Choroid plexus epithelial cell (primary cell): ENCODE results near the gene TMED1.

Source experiments
- DNase-seq: peaks from one replicate; pipeline ENCODE4 v3.0.0-alpha.2; 2010; ENCODE audit warnings: low read depth
- H3K4me3 ChIP-seq: 2 replicates; pipeline ENCODE4 v1.5.1; 2011; ENCODE audit warnings: low read depth, mild to moderate bottlenecking, control low read depth, low read length, moderate library complexity
- TF ChIP-seq, protein P1 (sequence below): conservative IDR thresholded peaks from 2 replicates; pipeline ENCODE4 v1.5.1; 2011; ENCODE audit warnings: low read depth, mild to moderate bottlenecking, control low read depth, inconsistent platforms, low read length, moderate library complexity

Gene TMED1

DNA sequence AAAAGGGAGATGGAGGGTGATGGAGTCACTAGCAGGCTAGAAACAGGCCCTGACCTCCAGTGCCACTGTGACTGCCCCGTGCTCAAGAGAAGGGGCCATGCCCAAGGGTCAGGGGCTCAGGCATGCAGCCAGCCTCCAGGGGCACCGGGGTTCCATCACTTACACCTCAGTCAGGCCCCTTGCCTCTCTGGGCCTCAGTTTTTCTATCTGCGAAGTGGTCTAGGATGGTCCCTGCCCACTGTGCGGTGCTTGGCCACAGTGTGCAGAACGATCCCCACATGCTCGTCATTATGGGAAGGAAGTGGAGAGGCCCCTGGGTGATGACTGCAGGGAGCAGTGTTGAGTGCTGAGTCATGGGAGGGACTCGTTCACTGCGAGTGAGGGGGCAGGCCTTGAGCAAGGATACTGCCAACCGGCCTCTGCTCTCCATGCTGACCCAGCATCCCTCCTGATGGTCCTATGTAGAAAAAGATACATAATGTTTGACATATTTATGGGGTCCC, 23.1 kb downstream of the TMED1 start:
- TF ChIP-seq, protein P1, sequence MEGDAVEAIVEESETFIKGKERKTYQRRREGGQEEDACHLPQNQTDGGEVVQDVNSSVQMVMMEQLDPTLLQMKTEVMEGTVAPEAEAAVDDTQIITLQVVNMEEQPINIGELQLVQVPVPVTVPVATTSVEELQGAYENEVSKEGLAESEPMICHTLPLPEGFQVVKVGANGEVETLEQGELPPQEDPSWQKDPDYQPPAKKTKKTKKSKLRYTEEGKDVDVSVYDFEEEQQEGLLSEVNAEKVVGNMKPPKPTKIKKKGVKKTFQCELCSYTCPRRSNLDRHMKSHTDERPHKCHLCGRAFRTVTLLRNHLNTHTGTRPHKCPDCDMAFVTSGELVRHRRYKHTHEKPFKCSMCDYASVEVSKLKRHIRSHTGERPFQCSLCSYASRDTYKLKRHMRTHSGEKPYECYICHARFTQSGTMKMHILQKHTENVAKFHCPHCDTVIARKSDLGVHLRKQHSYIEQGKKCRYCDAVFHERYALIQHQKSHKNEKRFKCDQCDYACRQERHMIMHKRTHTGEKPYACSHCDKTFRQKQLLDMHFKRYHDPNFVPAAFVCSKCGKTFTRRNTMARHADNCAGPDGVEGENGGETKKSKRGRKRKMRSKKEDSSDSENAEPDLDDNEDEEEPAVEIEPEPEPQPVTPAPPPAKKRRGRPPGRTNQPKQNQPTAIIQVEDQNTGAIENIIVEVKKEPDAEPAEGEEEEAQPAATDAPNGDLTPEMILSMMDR, result peak; percentile 29
- peak; percentile 96 for DNase-seq
- no peak overlapping the region for H3K4me3 ChIP-seq

DNA sequence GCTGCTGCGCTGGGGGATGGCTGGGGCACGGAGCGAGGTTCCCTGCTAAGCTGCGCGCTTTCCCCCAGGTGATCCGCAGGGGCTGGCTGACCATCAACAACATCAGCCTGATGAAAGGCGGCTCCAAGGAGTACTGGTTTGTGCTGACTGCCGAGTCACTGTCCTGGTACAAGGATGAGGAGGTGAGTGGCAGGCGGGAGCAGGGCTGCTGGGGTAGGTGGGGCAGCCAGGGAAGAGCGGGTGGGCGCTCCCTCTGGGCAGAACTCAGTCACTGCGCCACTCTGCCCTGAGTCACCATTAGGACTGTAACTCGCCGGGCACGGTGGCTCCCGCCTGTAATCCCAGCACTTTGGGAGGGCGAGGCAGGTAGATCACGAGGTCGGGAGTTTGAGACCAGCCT, 23.8 kb downstream of the TMED1 start:
- TF ChIP-seq, protein P1, result no peak
- no peak for DNase-seq
- H3K4me3 ChIP-seq, result no peak overlapping the region

DNA sequence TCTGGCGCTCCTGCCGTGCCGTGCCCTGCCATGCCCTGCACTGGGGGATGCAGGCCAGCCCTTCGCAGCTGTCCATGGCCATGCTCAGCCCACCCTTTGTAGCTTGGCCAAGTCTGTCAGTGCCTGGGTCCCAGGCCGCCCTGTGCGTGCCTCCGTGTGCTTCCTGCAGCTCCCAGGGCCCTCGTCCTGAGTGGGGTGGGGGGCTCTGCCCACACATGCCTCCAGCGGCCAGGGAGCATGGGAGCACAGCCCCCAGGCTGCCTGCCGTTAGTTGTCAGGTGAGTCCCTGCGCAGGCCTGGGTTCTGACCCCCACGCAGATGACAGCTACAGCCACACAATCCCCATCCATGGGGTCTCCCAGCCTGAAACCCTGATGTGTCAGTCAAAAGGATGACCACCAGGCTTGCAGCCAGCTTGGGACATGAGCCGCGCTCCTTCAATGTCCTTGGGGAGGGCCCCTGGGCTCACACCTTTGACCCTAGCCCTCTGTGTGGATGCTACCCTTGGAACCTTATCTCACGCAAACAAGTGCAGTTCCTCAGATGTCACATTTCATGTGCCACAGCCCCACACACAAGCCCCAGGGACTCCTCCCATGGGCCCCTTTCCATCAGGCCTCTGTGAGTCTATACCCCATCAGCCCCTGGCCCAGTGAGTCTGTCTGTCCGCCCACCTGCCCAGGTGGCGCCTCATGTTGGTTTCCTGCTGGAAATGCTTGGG, 24.5 kb downstream of the TMED1 start:
- DNase-seq, result no peak
- TF ChIP-seq, protein P1, result no peak

DNA sequence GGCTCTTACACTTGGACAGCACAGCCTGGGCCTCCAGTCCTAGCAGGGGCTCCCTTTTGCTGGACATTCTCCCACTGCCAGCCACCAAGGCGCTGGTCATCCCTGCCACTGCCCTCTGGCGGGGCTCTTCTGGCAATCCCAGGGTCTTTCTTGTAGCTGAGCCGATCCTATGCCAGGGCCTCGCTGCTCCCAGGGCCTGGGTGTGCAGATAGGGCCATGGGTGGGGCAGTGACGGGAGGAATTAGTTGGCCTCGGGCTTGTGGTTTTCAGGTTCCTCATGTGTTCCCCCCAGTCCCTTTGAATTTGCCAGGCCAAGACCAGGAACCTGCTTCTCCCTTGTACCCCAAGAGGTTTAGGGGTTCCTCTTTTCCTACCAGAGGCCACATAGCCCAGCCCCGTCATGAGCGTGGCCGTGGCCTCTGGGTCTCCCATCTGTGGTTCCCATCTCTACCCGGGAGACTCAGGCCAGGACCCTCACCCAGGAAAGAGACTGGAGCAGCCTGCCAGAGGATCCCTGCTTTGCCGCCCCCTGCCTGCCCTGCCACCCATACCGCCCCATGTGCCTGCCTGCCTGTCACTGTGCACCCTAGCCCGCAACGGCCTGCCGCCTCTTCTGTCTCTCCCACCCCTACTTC, 26.2 kb downstream of the TMED1 start:
- TF ChIP-seq, protein P1, result no peak
- H3K4me3 ChIP-seq, result no peak overlapping the region
- DNase-seq, result no peak

More for the DNA sequence above, 24.5 kb downstream of the TMED1 start:
- no peak overlapping the region for H3K4me3 ChIP-seq

DNA sequence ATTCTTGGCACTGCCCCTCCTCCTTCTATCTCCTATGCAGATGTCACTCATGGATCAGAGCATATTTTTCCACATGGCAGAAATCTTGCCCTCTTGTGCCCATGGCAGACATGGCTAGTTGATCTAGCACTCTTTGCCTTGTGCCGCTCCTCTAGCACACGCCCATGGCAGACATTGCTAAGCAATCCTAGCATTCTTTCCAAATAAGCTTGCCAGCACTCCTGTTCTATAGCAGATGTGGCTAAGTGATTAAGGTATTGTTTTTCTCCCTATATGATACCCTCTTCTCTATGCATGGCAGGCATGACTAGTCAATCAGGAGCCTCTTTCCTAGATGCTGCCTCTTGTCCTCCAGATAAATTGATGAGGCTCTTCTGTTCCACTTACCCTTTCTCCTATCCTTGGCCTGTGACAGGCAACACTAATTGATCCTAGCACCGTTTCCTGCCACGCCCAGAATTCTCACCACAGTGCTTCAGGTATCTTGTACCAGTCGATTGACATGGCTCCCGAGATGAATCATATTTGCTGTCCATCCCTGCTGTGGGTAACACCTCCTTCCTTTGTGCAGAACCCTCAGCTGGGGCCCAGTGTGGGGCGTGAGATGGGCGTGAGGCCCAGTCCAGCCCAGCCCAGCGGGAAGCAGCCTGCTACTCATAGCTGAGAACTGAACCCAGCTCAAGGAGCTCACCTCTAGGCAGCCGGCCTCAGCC, 26.9 kb downstream of the TMED1 start:
- TF ChIP-seq, protein P1, result no peak
- no peak overlapping the region for H3K4me3 ChIP-seq
- peak; percentile 95 for DNase-seq

DNA sequence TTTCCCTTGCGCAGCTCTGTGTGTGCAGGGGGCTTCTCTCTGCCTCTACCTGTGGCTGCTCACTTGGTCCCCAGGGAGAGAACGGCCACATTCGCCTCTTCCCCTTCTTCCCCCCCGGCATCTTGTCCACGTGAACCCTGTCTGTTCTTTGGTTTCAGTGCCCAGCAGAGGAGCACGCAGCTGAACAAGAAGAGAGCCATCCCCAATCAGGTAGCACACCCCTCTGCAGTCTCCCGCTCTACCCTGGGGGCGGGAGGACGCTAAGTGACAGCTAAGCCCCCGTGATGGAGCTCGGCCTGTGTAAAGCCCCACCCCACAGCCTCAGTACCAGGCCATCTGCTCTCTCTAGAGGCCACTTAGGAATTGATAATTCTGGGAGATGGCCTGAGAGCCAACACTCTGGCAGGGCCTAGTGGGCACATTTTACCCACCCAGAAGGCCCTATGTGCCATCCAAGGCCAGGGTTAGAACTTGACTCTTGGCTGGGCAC, 30.2 kb downstream of the TMED1 start:
- H3K4me3 ChIP-seq, result no peak overlapping the region
- DNase-seq, result no peak
- TF ChIP-seq, protein P1, result no peak
